GM20000 (cell line): ENCODE results near the gene RIMBP2.

Experiments used
- DNase-seq: peaks from one replicate; pipeline ENCODE4 v3.0.0; 2012; ENCODE audit warnings: low spot score
- TF ChIP-seq, protein P1 (sequence below): IDR thresholded peaks from 2 replicates; pipeline ENCODE4 v1.5.1; 2012; ENCODE audit warnings: mild to moderate bottlenecking, control low read depth; ENCODE audit errors: extremely low read depth, missing control alignments

Gene RIMBP2

DNA sequence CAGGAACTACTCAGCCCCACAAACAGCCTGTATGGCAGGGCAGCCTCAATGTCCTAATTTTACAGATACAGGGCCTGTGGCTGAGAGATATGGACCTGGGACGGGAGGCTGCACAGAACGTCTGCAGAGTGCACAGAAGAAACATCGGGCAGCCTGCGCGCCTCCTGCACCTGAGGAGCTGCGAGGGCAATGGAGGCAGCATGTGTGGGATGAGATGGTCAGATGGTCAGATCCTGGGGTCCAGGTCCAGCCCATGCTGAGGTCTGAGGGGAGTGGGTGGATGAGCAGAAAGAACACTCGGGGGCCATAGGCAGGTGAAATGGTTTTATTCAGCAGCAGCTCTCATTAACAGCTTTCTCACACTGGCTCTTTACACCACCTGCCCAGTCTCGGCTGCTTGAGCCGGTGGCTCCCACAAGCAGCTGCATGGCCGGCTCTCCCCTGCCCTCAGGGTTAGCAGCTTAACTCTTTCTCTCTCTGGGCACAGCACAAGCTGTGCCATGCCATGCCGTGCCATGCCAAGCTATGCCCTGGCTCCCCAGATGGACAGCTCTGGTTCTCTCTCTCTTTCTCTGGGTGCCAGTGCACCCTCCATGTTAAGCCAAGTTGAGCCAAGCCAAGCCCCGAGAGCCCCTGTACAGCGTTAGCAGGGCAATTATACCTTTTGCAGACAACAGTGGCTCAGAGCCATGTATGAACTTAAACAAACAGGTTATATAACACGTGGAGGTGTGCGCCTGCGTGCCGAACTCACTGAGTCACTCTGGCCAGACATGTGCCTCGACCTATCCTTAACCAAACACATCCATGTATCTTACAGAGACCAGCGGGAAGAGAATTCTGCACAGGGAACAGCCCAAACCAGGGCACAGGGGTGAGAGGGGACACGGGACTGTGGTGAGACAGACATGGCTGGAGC lies 47.6 kb downstream of the RIMBP2 start:
- TF ChIP-seq, protein P1, sequence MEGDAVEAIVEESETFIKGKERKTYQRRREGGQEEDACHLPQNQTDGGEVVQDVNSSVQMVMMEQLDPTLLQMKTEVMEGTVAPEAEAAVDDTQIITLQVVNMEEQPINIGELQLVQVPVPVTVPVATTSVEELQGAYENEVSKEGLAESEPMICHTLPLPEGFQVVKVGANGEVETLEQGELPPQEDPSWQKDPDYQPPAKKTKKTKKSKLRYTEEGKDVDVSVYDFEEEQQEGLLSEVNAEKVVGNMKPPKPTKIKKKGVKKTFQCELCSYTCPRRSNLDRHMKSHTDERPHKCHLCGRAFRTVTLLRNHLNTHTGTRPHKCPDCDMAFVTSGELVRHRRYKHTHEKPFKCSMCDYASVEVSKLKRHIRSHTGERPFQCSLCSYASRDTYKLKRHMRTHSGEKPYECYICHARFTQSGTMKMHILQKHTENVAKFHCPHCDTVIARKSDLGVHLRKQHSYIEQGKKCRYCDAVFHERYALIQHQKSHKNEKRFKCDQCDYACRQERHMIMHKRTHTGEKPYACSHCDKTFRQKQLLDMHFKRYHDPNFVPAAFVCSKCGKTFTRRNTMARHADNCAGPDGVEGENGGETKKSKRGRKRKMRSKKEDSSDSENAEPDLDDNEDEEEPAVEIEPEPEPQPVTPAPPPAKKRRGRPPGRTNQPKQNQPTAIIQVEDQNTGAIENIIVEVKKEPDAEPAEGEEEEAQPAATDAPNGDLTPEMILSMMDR, result no peak
- DNase-seq, result no peak

DNA sequence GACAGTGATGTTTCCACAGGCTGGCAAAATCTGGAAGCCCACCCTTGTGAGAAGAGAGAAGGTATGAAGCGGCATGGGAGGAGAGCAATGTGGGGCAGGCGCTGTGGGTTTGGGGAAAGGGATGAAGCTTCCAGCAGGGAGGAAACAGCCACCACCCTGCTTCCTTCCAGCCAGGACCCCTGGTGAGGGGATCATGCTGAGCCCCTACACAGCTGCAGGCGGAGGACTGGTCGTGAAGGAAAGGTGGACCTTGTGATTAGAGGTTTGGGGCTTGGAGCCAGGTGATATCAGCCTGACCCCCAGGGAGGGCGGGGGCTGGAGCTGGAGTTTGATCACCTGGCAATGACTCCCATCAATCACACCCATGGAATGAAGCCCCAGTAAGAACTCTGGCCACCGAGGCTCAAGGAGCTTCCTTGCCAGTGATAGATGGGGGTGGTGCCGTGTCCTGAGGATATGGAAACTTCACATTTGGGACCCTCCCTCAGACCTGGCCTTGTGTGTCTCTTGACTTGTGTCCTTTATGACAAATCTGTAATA lies 48.6 kb downstream of the RIMBP2 start:
- TF ChIP-seq, protein P1, result no peak

DNA sequence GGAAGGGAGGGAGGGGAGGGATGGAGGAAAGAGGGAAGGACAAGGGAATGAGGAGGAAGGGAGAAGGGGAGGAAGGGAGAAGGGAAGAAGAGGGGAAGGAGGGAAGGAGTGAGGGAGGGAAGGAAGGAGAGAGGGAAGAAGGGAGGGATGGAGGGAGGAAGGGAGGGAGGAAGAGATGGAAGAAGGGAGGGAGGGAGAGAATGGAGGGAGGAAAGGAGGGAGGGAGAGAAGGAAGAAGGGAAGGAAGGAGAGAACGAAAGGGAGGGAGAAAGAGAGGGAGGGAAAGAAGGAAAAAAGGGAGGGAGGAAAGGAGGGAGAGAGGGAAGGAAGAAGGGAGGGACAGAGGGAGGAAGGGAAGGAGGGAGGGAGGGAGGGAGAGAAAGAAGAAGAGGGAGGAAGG lies 49.5 kb downstream of the RIMBP2 start:
- TF ChIP-seq, protein P1, result no peak
- DNase-seq, result no peak

More for the DNA sequence above, 48.6 kb downstream of the RIMBP2 start:
- no peak for DNase-seq

DNA sequence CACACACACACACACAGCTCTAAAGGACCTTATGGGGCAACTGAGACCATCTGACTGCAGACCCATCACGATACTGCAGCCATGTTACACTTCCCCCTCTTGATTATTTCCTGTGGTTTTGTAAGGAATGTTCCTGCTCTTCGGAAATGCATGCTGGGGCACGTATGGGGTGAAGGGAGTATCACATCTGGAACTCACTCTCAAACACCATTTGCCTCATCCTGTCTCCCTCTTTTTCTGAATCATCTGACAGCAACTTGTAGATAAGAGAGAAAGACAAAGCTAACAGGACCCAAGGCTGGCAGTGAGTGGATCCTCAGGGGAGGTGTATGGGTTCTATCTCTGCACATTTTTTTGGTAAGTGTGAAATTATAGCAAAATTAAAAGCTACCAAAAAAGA lies 50.3 kb downstream of the RIMBP2 start:
- no peak for DNase-seq
- TF ChIP-seq, protein P1, result no peak

DNA sequence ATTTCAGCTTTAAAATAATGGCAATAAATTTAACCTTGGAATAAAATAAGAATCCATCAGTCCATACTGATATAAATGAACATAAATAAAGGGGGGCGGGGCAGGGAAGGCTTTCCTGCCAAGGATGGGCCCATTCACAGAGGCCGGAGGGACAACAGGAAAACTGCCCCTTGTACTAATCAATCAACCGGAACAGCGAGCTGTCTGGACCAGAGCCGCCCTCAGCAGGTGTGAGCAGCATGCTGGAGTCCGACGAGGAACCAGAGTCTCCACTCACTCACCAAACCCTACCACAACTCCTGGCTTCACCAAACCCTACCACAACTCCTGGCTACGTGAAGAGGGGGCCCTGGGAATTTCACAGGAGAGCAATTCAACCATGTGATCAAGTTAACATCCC lies 51.3 kb downstream of the RIMBP2 start:
- DNase-seq, result no peak
- TF ChIP-seq, protein P1, result no peak

DNA sequence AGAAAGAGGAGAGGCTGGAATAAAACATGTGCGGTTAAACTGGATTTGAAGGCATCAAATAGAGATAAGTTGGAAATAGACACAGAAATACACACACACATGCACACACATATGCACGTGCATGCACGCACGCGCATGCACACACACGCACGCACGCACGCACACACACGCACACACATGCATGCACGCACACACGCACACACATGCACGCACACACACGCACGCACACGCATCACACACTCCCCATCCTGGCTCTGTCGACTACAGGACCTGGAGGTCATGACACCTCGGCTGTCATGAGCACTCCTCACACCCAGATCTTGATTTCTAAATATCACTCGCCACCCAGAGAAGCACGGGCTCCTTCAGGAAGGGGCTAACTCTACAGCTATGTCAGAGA lies 51.8 kb downstream of the RIMBP2 start:
- TF ChIP-seq, protein P1, result no peak
- DNase-seq, result no peak

DNA sequence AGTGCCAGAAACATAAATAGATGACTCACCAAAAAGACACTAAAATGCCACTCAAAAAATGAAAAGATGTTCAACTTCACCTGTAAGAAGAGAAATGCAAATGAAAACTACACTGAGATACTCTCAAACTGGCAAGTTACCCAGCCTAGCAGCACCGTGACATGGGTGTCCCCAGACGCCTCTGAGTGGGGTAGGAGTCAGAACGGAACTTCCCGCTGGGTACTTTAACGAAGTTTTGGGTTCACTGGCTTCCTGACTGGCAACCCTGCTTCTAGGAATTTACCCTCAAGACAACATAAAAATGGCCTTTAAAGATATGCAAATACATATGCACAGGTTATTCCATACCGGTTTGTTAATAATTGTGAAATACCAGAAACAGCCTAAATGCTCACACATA lies 52.6 kb downstream of the RIMBP2 start:
- DNase-seq, result no peak

More for the DNA sequence above, 52.6 kb downstream of the RIMBP2 start:
- TF ChIP-seq, protein P1, result no peak
